CD4-positive, alpha-beta T cell treated with Interleukin-12 subunit alpha and Interleukin-12 subunit beta, for 1 hour (primary cell): Measurements from ENCODE around the gene HS6ST1.

ENCODE experiments used
- DNase-seq: peaks from one replicate; pipeline ENCODE4 v3.0.0-alpha.2; 2020

HS6ST1 gene

GRCh38 chr2:128309280-128310093, 9.2 kb downstream of the HS6ST1 start:
- no peak for DNase-seq

GRCh38 chr2:128308889-128309279, 9.8 kb downstream of the HS6ST1 start:
- no peak for DNase-seq

- no peak for DNase-seq
Observed at GRCh38 chr2:128308284-128308731, 10.4 kb downstream of the HS6ST1 start.

- DNase-seq: no peak
Observed at GRCh38 chr2:128307595-128307994, 11.1 kb downstream of the HS6ST1 start.

GRCh38 chr2:128306931-128307460, 11.7 kb downstream of the HS6ST1 start:
- DNase-seq: no peak

GRCh38 chr2:128306081-128306930, 12.4 kb downstream of the HS6ST1 start:
- no peak for DNase-seq

- no peak for DNase-seq
Observed at GRCh38 chr2:128305555-128306080, 13.1 kb downstream of the HS6ST1 start.

- no peak for DNase-seq
Observed at GRCh38 chr2:128304715-128305554, 13.7 kb downstream of the HS6ST1 start.

GRCh38 chr2:128304330-128304714, 14.3 kb downstream of the HS6ST1 start:
- DNase-seq: no peak

- DNase-seq: no peak
Observed at GRCh38 chr2:128303911-128304310, 14.8 kb downstream of the HS6ST1 start.

GRCh38 chr2:128303095-128303791, 15.4 kb downstream of the HS6ST1 start:
- DNase-seq: no peak

GRCh38 chr2:128302744-128303067, 16.0 kb downstream of the HS6ST1 start:
- no peak for DNase-seq

GRCh38 chr2:128302011-128302743, 16.5 kb downstream of the HS6ST1 start:
- DNase-seq: no peak

GRCh38 chr2:128301501-128301966, 17.1 kb downstream of the HS6ST1 start:
- no peak for DNase-seq

GRCh38 chr2:128301021-128301420, 17.6 kb downstream of the HS6ST1 start:
- no peak for DNase-seq

GRCh38 chr2:128300151-128301020, 18.3 kb downstream of the HS6ST1 start:
- no peak for DNase-seq

- no peak for DNase-seq
Observed at GRCh38 chr2:128299628-128300027, 19.0 kb downstream of the HS6ST1 start.

GRCh38 chr2:128298846-128299507, 19.7 kb downstream of the HS6ST1 start:
- no peak for DNase-seq

- DNase-seq: no peak
Observed at GRCh38 chr2:128298286-128298685, 20.4 kb downstream of the HS6ST1 start.
